IMR-90 (cell line): ENCODE results near the gene AFAP1L2. TPM values are rescaled to one million over a fixed set of nuclear protein-coding genes. Genes with fewer than 3 reads are reported as not detected.

Source experiments
- ATAC-seq: fragments of 200-7000 bp; cut with Tn5 transposase; 2 replicates; pipeline ENCODE4 v1.9.1; 2020; ENCODE audit warnings: low read depth, mild to moderate bottlenecking, moderate library complexity
- BruUV-seq: library from RNA; stranded (reverse); fragments of 400-500 nt; replicated peaks from 2 replicates; lab custom pipeline; 2021; lab: Mats Ljungman, UMichigan
- CTCF ChIA-PET: fragments of 300-600 bp; formaldehyde crosslinking; extraction: SDS; loops from one replicate; lab custom pipeline; 2021; ENCODE audit warnings: antibody characterized with exemption; lab: Yijun Ruan, JAX
- POLR2A ChIA-PET: fragments of 300-600 bp; sonication (Branson Sonifier 250); formaldehyde crosslinking; loops from one replicate; lab custom pipeline; 2022; ENCODE audit warnings: antibody characterized with exemption; ENCODE audit not compliant: unreplicated experiment; lab: Charles Lee
- DNase-seq: peaks from one replicate; pipeline ENCODE4 v3.0.0; 2013
- H2AFZ ChIP-seq: replicated peaks from 2 replicates; pipeline ENCODE3; 2013; ENCODE audit warnings: low read length, mild to moderate bottlenecking; ENCODE audit not compliant: poor library complexity
- H2AK5ac ChIP-seq: 2 replicates; pipeline ENCODE4 v1.6.1; 2013; ENCODE audit warnings: low read depth, low read length, inconsistent platforms
- H2AK9ac ChIP-seq: replicated peaks from 2 replicates; pipeline ENCODE3; 2013; ENCODE audit warnings: mild to moderate bottlenecking, low read depth, low read length, moderate library complexity; ENCODE audit not compliant: poor library complexity
- H2BK120ac ChIP-seq: 2 replicates; pipeline ENCODE4 v1.6.1; 2013; ENCODE audit warnings: low read depth, low read length, inconsistent platforms
- H2BK15ac ChIP-seq: 3 replicates; pipeline ENCODE4 v1.6.1; 2013; ENCODE audit warnings: low read depth, low read length, inconsistent platforms
- H2BK20ac ChIP-seq: 2 replicates; pipeline ENCODE4 v1.6.1; 2013; ENCODE audit warnings: low read depth, mild to moderate bottlenecking, inconsistent platforms, low read length, moderate library complexity
- H2BK5ac ChIP-seq: 2 replicates; pipeline ENCODE4 v1.6.1; 2013; ENCODE audit warnings: mild to moderate bottlenecking, low read depth, low read length, inconsistent platforms; ENCODE audit not compliant: poor library complexity, severe bottlenecking
- H3K14ac ChIP-seq: replicated peaks from 2 replicates; pipeline ENCODE4 v1.6.1; 2013; ENCODE audit warnings: low read depth, low read length, inconsistent platforms
- H3K18ac ChIP-seq: 2 replicates; pipeline ENCODE4 v1.6.1; 2013; ENCODE audit warnings: low read depth, low read length, control low read depth
- H3K23ac ChIP-seq: 2 replicates; pipeline ENCODE4 v1.6.1; 2013; ENCODE audit warnings: low read depth, low read length, inconsistent platforms
- H3K27ac ChIP-seq: 2 replicates; pipeline ENCODE4 v1.5.1; 2013; ENCODE audit warnings: mild to moderate bottlenecking, control low read depth, low read length; ENCODE audit not compliant: insufficient read depth
- H3K27me3 ChIP-seq: 2 replicates; pipeline ENCODE4 v1.6.1; 2013; ENCODE audit warnings: low read length; ENCODE audit not compliant: control insufficient read depth, insufficient read depth
- H3K36me3 ChIP-seq: 2 replicates; pipeline ENCODE4 v1.6.1; 2013; ENCODE audit warnings: low read length, mixed read lengths; ENCODE audit not compliant: control insufficient read depth, insufficient read depth
- H3K4ac ChIP-seq: 2 replicates; pipeline ENCODE4 v1.6.1; 2013; ENCODE audit warnings: low read depth, low read length, inconsistent platforms
- H3K4me1 ChIP-seq: 2 replicates; pipeline ENCODE4 v1.6.1; 2013; ENCODE audit warnings: low read length, mixed read lengths; ENCODE audit not compliant: control insufficient read depth, insufficient read depth
- H3K4me2 ChIP-seq: 2 replicates; pipeline ENCODE4 v1.6.1; 2013; ENCODE audit warnings: low read depth, mild to moderate bottlenecking, control low read depth, low read length, moderate library complexity
- H3K4me3 ChIP-seq: 2 replicates; pipeline ENCODE4 v1.5.1; 2013; ENCODE audit warnings: low read depth, mild to moderate bottlenecking, control low read depth, low read length, moderate library complexity; ENCODE audit not compliant: insufficient read depth
- H3K56ac ChIP-seq: 2 replicates; pipeline ENCODE4 v1.6.1; 2013; ENCODE audit warnings: low read length, inconsistent platforms; ENCODE audit not compliant: insufficient read depth; ENCODE audit errors: extremely low read depth
- H3K79me1 ChIP-seq, 2 experiments: 2 replicates each; pipeline ENCODE4 v1.6.1; 2013; ENCODE audit warnings: low read length in 2 of 2, inconsistent platforms in 1 of 2, low read depth in 1 of 2
- H3K9ac ChIP-seq: 2 replicates; pipeline ENCODE4 v1.6.1; 2013; ENCODE audit warnings: low read depth, low read length, control low read depth
- H3K9me1 ChIP-seq: 2 replicates; pipeline ENCODE4 v1.6.1; 2013; ENCODE audit warnings: low read length, inconsistent platforms; ENCODE audit not compliant: insufficient read depth
- H3K9me3 ChIP-seq: 2 replicates; pipeline ENCODE4 v1.6.1; 2013; ENCODE audit warnings: low read length; ENCODE audit not compliant: control insufficient read depth, insufficient read depth
- H4K20me1 ChIP-seq: 2 replicates; pipeline ENCODE4 v1.6.1; 2013; ENCODE audit warnings: low read length, inconsistent platforms; ENCODE audit not compliant: insufficient read depth
- H4K5ac ChIP-seq: 2 replicates; pipeline ENCODE4 v1.6.1; 2013; ENCODE audit warnings: mild to moderate bottlenecking, low read depth, low read length, control low read depth
- H4K8ac ChIP-seq, 2 experiments: 2 replicates each; pipeline ENCODE4 v1.6.1; 2013; ENCODE audit warnings: low read depth in 2 of 2, low read length in 2 of 2, control low read depth in 1 of 2, inconsistent platforms in 1 of 2
- H4K91ac ChIP-seq: 2 replicates; pipeline ENCODE4 v1.6.1; 2013; ENCODE audit warnings: low read depth, low read length, inconsistent platforms; ENCODE audit not compliant: insufficient read depth
- BHLHE40 ChIP-seq: fragments of 150-350 bp; IDR thresholded peaks from 2 replicates; pipeline ENCODE4 v1.6.1; 2016; ENCODE audit warnings: mild to moderate bottlenecking, low read depth, low read length
- CHD1 ChIP-seq: IDR thresholded peaks from 2 replicates; pipeline ENCODE4 v1.6.1; 2012; ENCODE audit warnings: low read depth, low read length, improper control_type of control experiment
- CTCF ChIP-seq: conservative IDR thresholded peaks from 2 replicates; pipeline ENCODE4 v1.5.1; 2012; ENCODE audit warnings: mild to moderate bottlenecking, low read depth, low read length, improper control_type of control experiment
- ELK1 ChIP-seq: fragments of 150-350 bp; IDR thresholded peaks from 2 replicates; pipeline ENCODE4 v1.6.1; 2016; ENCODE audit warnings: low read depth, mild to moderate bottlenecking, low read length, moderate library complexity, borderline replicate concordance
- MAFK ChIP-seq: IDR thresholded peaks from 2 replicates; pipeline ENCODE4 v1.6.1; 2012; ENCODE audit warnings: low read depth, low read length, improper control_type of control experiment
- MAZ ChIP-seq: IDR thresholded peaks from 2 replicates; pipeline ENCODE4 v1.6.1; 2012; ENCODE audit warnings: low read depth, mild to moderate bottlenecking, low read length, improper control_type of control experiment, moderate library complexity, borderline replicate concordance
- MXI1 ChIP-seq: IDR thresholded peaks from 2 replicates; pipeline ENCODE4 v1.6.1; 2012; ENCODE audit warnings: low read depth, mild to moderate bottlenecking, low read length, moderate library complexity, borderline replicate concordance
- NFE2L2 ChIP-seq: fragments of 150-350 bp; IDR thresholded peaks from 2 replicates; pipeline ENCODE4 v1.6.1; 2016; ENCODE audit warnings: low read depth, mild to moderate bottlenecking, low read length
- POLR2A ChIP-seq: IDR thresholded peaks from 2 replicates; pipeline ENCODE4 v1.6.1; 2012; ENCODE audit warnings: mild to moderate bottlenecking, low read depth, low read length
- RAD21 ChIP-seq: IDR thresholded peaks from 2 replicates; pipeline ENCODE4 v1.6.1; 2012; ENCODE audit warnings: low read length, improper control_type of control experiment
- RCOR1 ChIP-seq: IDR thresholded peaks from 2 replicates; pipeline ENCODE4 v1.6.1; 2012; ENCODE audit warnings: mild to moderate bottlenecking, low read length, improper control_type of control experiment; ENCODE audit not compliant: insufficient replicate concordance
- RFX5 ChIP-seq: IDR thresholded peaks from 2 replicates; pipeline ENCODE4 v1.8.0; 2012; ENCODE audit warnings: low read depth, mild to moderate bottlenecking, low read length, moderate library complexity
- SMC3 ChIP-seq: fragments of 150-350 bp; IDR thresholded peaks from 2 replicates; pipeline ENCODE4 v1.6.1; 2016; ENCODE audit warnings: low read depth, mild to moderate bottlenecking, antibody characterized with exemption, low read length, moderate library complexity
- USF2 ChIP-seq: fragments of 150-350 bp; IDR thresholded peaks from 2 replicates; pipeline ENCODE4 v1.6.1; 2017; ENCODE audit warnings: mild to moderate bottlenecking, antibody characterized with exemption, low read length, low read depth
- WGBS, 2 experiments: methylation state at CpG; one replicate each; pipeline versions ENCODE4 v1.1.5 to v1.1.7; 2013; ENCODE audit warnings: missing lambda C conversion rate in 2 of 2; ENCODE audit not compliant: insufficient read length in 1 of 2; ENCODE audit errors: extremely low coverage in 2 of 2; 5-methylcytosine and 5-hydroxymethylcytosine counted together
- dilution Hi-C: fragments of 300-500 bp; cut with HindIII; formaldehyde crosslinking; loops from one replicate; pipeline ENCODE4 v1.14.3; 2018; ENCODE audit warnings: low sequenced_read_pairs; ENCODE audit not compliant: unreplicated experiment
- in situ Hi-C: fragments of 300-500 bp; cut with MboI; formaldehyde crosslinking; loops from 3 replicates; pipeline ENCODE4 v1.14.3; 2019; ENCODE audit warnings: low sequenced_read_pairs, inconsistent platforms, mixed read lengths
- intact Hi-C: fragments of 100-400 bp; cut with micrococcal nuclease; formaldehyde crosslinking; loops from 2 replicates; pipeline ENCODE4 v1.10.0; 2022
- polyA plus RNA-seq, 3 experiments: library from polyadenylated mRNA; depleted of rRNA; stranded (reverse); fragments of >200 nt; gene quantifications; 2 replicates each; pipeline ENCODE4 v1.2.3, GENCODE V29; 2012; ENCODE audit warnings: low replicate concordance in 1 of 3
- total RNA-seq: library from RNA; depleted of rRNA; stranded (reverse); fragments of >200 nt; gene quantifications from 2 replicates; pipeline ENCODE4 v1.2.3, GENCODE V29; 2012

The AFAP1L2 gene
- total and polyA plus RNA-seq, 2 of the 4 experiments (the other 2 are of a cell fraction): under 0.01 to 0.10 TPM

GRCh38 chr10:114340816-114341215 lies 63.5 kb downstream of the AFAP1L2 start:
- in situ Hi-C loops (no loop called here), intact Hi-C loops (no loop called here), dilution Hi-C loops (no loop called here)
- Histone ChIP-seq H2BK5ac (no peak overlapping the region), H3K4me3 (no peak overlapping the region), H3K4me1 (no peaks in the 10 kb centered on the region; the same call in 1 of the 2 replicates), H3K18ac (no peak overlapping the region), H3K27me3 (peaks cover 21% of the 10 kb centered on the region), H4K8ac (no peak overlapping the region), H3K9ac (no peak overlapping the region), H2BK20ac (no peak overlapping the region), H3K4ac (no peak overlapping the region), H3K56ac (no peak overlapping the region), H3K36me3 (no peaks in the 10 kb centered on the region), H3K79me1 (no peaks in the 10 kb centered on the region), H4K5ac (no peak overlapping the region), H3K9me3 (no peaks in the 10 kb centered on the region), H3K9me1 (no peaks in the 10 kb centered on the region), H2BK15ac (no peak overlapping the region), H2AK9ac (no peak overlapping the region), H3K23ac (no peak overlapping the region), H4K20me1 (no peaks in the 10 kb centered on the region), H2AK5ac (no peak overlapping the region), H2AFZ (no peak overlapping the region), H3K14ac (no peak overlapping the region), H2BK120ac (no peak overlapping the region), H3K27ac (no peak overlapping the region), H4K91ac (no peak overlapping the region), H3K4me2 (no peak overlapping the region)
- no peak for DNase-seq
- ChIA-PET CTCF (no interaction called here), POLR2A (no interaction called here)
- no TSS peak for BruUV-seq
- no peak for ATAC-seq
- no CpG with 5 or more reads among the region's 8 CpGs for WGBS, 2 experiments
- TF ChIP-seq USF2 (no peak), RCOR1 (no peak), SMC3 (no peak), ELK1 (no peak), POLR2A (no peak), CHD1 (no peak), CTCF (no peak), RFX5 (no peak), MXI1 (no peak), MAFK (no peak), NFE2L2 (no peak), MAZ (no peak), BHLHE40 (no peak), RAD21 (no peak)
